GM12872 (cell line): ENCODE results near the gene ADAD2.

Experiments
- TF ChIP-seq, protein P1 (sequence below): IDR thresholded peaks from 3 replicates; pipeline ENCODE4 v1.5.1; 2011; ENCODE audit warnings: low read depth, mild to moderate bottlenecking, low read length, moderate library complexity; ENCODE audit not compliant: insufficient read depth

Gene ADAD2

GRCh38 chr16:84229471-84229870 lies 38.5 kb downstream of the ADAD2 start:
- TF ChIP-seq, protein P1, sequence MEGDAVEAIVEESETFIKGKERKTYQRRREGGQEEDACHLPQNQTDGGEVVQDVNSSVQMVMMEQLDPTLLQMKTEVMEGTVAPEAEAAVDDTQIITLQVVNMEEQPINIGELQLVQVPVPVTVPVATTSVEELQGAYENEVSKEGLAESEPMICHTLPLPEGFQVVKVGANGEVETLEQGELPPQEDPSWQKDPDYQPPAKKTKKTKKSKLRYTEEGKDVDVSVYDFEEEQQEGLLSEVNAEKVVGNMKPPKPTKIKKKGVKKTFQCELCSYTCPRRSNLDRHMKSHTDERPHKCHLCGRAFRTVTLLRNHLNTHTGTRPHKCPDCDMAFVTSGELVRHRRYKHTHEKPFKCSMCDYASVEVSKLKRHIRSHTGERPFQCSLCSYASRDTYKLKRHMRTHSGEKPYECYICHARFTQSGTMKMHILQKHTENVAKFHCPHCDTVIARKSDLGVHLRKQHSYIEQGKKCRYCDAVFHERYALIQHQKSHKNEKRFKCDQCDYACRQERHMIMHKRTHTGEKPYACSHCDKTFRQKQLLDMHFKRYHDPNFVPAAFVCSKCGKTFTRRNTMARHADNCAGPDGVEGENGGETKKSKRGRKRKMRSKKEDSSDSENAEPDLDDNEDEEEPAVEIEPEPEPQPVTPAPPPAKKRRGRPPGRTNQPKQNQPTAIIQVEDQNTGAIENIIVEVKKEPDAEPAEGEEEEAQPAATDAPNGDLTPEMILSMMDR = no peak

DNA sequence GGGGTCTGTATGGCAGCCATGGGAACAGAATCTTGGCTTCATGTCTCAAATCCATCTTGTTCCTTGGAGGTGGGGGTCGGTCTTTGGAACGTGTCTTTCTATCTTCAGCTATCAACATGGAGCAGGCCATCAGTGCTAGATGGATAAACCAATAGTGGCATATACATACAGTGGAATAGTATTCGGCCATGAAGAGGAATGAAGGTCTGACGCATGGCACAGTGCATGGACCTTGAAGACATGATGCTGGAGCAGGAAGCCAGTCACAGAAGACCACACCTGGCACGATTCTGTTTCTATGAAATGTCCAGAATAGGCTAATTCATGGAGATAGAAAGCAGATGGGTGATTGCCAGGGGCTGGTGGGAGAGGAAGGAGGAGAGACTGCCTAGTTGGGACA lies 41.1 kb downstream of the ADAD2 start:
- TF ChIP-seq, protein P1 = no peak

GRCh38 chr16:84232969-84233368 lies 42.0 kb downstream of the ADAD2 start:
- TF ChIP-seq, protein P1 = no peak

GRCh38 chr16:84233748-84234147 lies 42.8 kb downstream of the ADAD2 start:
- TF ChIP-seq, protein P1 = no peak

- TF ChIP-seq, protein P1 = no peak
Measured at GRCh38 chr16:84234321-84235241, 43.6 kb downstream of the ADAD2 start.

GRCh38 chr16:84236671-84237070 lies 45.7 kb downstream of the ADAD2 start:
- TF ChIP-seq, protein P1 = no peak

GRCh38 chr16:84237994-84238750 lies 47.2 kb downstream of the ADAD2 start:
- TF ChIP-seq, protein P1 = no peak
